ENCODE data around the gene AIG1.

DNA sequence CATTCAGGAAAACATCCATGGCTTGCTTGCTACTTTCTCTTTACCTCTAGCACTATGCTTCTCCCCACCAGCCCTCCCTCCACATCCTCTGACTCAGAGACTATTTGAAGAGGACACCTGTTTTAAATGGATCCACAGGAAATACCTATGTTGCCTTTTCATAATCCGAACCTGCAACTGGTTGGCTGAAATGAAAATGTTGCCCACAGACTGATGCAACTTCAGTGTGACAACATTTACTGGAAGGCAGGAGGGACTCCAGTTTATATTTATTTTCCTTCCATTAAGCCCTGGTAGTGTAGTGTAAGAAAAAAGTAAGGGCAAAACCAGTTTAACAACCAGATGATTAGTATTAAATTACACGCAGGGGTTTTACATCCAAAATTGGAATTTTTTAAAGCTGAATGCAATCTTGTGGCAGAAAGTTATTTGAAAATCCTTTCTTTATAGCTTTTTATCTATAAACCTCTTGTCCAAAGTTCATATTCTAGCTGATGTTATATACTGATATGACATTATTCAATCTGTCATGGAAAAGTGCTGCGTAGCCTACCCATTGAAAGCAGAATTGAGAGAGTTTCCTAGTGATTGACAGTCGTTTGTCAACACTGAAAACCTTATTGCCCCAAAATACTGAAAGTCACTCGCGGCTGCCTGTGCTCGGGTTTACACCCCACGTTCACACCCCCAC is 881 bp upstream of the AIG1 start:
- TF ChIP-seq EP300 (IDR thresholded peaks at IDR 0.05) = peak in 1 of 4 donors; percentile 68
- TF ChIP-seq, protein P1, sequence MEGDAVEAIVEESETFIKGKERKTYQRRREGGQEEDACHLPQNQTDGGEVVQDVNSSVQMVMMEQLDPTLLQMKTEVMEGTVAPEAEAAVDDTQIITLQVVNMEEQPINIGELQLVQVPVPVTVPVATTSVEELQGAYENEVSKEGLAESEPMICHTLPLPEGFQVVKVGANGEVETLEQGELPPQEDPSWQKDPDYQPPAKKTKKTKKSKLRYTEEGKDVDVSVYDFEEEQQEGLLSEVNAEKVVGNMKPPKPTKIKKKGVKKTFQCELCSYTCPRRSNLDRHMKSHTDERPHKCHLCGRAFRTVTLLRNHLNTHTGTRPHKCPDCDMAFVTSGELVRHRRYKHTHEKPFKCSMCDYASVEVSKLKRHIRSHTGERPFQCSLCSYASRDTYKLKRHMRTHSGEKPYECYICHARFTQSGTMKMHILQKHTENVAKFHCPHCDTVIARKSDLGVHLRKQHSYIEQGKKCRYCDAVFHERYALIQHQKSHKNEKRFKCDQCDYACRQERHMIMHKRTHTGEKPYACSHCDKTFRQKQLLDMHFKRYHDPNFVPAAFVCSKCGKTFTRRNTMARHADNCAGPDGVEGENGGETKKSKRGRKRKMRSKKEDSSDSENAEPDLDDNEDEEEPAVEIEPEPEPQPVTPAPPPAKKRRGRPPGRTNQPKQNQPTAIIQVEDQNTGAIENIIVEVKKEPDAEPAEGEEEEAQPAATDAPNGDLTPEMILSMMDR (IDR thresholded peaks at IDR 0.05) = no peak
- peak in 1 of 2 donors; percentile 45 for TF ChIP-seq POLR2AphosphoS5 (IDR thresholded peaks at IDR 0.05)
- TF ChIP-seq POLR2A (IDR thresholded peaks at IDR 0.05) = no peak
